ENCODE measurements around the gene SLC8A3. TPM values are rescaled to one million over a fixed set of nuclear protein-coding genes. Genes with fewer than 3 reads are reported as not detected.

Gene SLC8A3
- total and polyA plus RNA-seq, 9 of the 15 experiments (the other 6 are each of a cell fraction or from before 2014, with no cell fraction given) = not detected

DNA sequence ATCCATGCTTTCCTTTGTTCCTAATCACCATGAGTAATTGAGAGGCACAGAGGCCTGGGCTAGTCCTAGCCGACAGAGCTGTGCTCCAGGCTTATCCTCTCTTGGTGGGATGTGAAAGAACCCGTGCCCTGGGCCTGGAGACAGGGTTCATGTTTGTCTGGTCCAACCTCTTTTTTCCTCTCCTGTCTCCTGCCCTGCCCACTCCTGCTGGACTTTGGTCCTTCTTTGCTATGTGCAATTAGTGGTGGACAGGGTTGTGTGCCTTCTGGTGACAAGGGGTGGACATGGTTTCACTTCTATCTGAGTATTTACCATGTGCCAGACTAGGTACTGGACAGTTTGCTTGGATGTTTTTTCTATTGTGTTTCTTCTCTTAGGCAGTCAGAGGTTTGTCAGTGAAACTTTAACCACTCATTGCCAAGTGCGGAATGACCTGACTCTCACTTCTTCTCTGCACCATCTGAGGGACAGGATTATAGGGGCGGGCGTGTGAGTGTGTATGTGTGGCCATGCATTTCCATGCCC is 183.4 kb downstream of the SLC8A3 start:
- Histone ChIP-seq H3K36me3 (ENCODE audit: control insufficient read depth, insufficient read depth, low read length) (no peaks in the 10 kb centered on the region), H3K4me2 (ENCODE audit: insufficient read depth, low read length) (no peak overlapping the region), H3K4me3 (no peak overlapping the region), H3K27me3 (ENCODE audit: control insufficient read depth in 2 of 2, insufficient read depth in 2 of 2, low read length in 2 of 2) (peaks cover 0 to 7% of the 10 kb centered on the region in 2 experiments; a peak in 2 of 5 replicates), H2AFZ (ENCODE audit: low read depth, low read length) (no peak overlapping the region), H3K9me3 (replicated peaks; ENCODE audit: control insufficient read depth, insufficient read depth, low read depth, low read length) (no peaks in the 10 kb centered on the region), H4K20me1 (replicated peaks; ENCODE audit: control insufficient read depth, insufficient read depth, low read length) (no peaks in the 10 kb centered on the region), H3K9ac (ENCODE audit: insufficient read depth in 1 of 2, low read depth in 2 of 2, low read length in 2 of 2) (no peak overlapping the region), H3K4me1 (replicated peaks in 1 of 2; ENCODE audit: control insufficient read depth in 2 of 2, insufficient read depth in 2 of 2, low read length in 2 of 2) (no peaks in the 10 kb centered on the region), H3K9me1 (ENCODE audit: control insufficient read depth, insufficient read depth, low read length) (no peaks in the 10 kb centered on the region), H3K27ac (ENCODE audit: extremely low read depth, low read depth, low read length) (no peak overlapping the region), H3K79me2 (ENCODE audit: control insufficient read depth, insufficient read depth, low read length) (no peaks in the 10 kb centered on the region)
- WGBS (ENCODE audit: insufficient coverage, low coverage, missing lambda C conversion rate) = 0% methylated on average over 3 of the region's 5 CpGs
- ChIA-PET CTCF (ENCODE audit: low intra/inter-chr PET ratio) (no interaction called here), POLR2A (no interaction called here)
- no TSS peak for BruUV-seq (replicated peaks)
- intact Hi-C loops (cut with micrococcal nuclease) (no loop called here), in situ Hi-C loops (cut with MboI) (no loop called here)
- ATAC-seq (no peak), DNase-seq (ENCODE audit: extremely low read depth in 1 of 4, low spot score in 3 of 4) (no peak), FAIRE-seq (no peak)
- no peak for TF ChIP-seq GATAD2B (IDR thresholded peaks at IDR 0.05; ENCODE audit: borderline replicate concordance)
- no peak for TF ChIP-seq TFAM (CRISPR knock-in tag; conservative IDR thresholded peaks at IDR 0.05)
- TF ChIP-seq FUS (optimal IDR thresholded peaks at IDR 0.05; ENCODE audit: low read depth, low read length) = no peak
- TF ChIP-seq LEF1 (IDR thresholded peaks at IDR 0.05) = no peak

DNA sequence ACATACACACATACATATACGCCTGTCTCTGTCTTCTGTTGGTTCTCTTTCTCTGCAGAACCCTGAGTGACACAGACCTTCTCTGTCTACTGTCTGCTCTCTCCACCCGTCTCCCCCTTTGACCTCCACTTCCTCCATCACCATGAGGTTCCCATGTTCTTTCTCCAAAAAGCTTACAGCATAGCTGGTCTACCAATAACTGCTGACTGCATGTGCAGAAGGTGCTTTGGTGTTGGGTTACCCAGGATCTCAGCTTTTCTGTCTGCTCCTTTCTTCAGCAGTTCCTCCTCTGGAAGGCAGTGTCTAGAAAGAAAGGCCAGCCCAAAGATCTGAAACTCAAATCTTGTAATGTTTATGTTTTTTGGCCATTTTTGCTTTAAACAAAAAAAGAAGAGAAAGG is 184.0 kb downstream of the SLC8A3 start:
- no peaks in the 10 kb centered on the region for H3K4me1 ChIP-seq (replicated peaks in 1 of 2; ENCODE audit: control insufficient read depth in 2 of 2, insufficient read depth in 2 of 2, low read length in 2 of 2)
- H3K9me1 ChIP-seq (ENCODE audit: control insufficient read depth, insufficient read depth, low read length) = no peaks in the 10 kb centered on the region
- H3K27me3 ChIP-seq (ENCODE audit: control insufficient read depth in 2 of 2, insufficient read depth in 2 of 2, low read length in 2 of 2) = peaks cover 0 to 7% of the 10 kb centered on the region in 2 experiments; a peak in 2 of 5 replicates
- intact Hi-C loops (cut with micrococcal nuclease) = no loop called here
- H3K79me2 ChIP-seq (ENCODE audit: control insufficient read depth, insufficient read depth, low read length) = no peaks in the 10 kb centered on the region
- no peaks in the 10 kb centered on the region for H4K20me1 ChIP-seq (replicated peaks; ENCODE audit: control insufficient read depth, insufficient read depth, low read length)
- in situ Hi-C loops (cut with MboI) = no loop called here
- DNase-seq (ENCODE audit: extremely low read depth in 1 of 4, low spot score in 3 of 4) = no peak
- no peaks in the 10 kb centered on the region for H3K36me3 ChIP-seq (ENCODE audit: control insufficient read depth, insufficient read depth, low read length)
- WGBS (ENCODE audit: insufficient coverage, low coverage, missing lambda C conversion rate) = 0% methylated on average over 2 of the region's 2 CpGs
- ChIA-PET POLR2A (no interaction called here), CTCF (ENCODE audit: low intra/inter-chr PET ratio) (no interaction called here)
- no peak for FAIRE-seq
- ATAC-seq = no peak
- no TSS peak for BruUV-seq (replicated peaks)
- no peak overlapping the region for H3K9ac ChIP-seq (ENCODE audit: insufficient read depth in 1 of 2, low read depth in 2 of 2, low read length in 2 of 2)
- no peaks in the 10 kb centered on the region for H3K9me3 ChIP-seq (replicated peaks; ENCODE audit: control insufficient read depth, insufficient read depth, low read depth, low read length)
- no peak overlapping the region for H3K4me2 ChIP-seq (ENCODE audit: insufficient read depth, low read length)
- H3K4me3 ChIP-seq = no peak overlapping the region
- H3K27ac ChIP-seq (ENCODE audit: extremely low read depth, low read depth, low read length) = no peak overlapping the region
- H2AFZ ChIP-seq (ENCODE audit: low read depth, low read length) = no peak overlapping the region
- TF ChIP-seq, protein P1, sequence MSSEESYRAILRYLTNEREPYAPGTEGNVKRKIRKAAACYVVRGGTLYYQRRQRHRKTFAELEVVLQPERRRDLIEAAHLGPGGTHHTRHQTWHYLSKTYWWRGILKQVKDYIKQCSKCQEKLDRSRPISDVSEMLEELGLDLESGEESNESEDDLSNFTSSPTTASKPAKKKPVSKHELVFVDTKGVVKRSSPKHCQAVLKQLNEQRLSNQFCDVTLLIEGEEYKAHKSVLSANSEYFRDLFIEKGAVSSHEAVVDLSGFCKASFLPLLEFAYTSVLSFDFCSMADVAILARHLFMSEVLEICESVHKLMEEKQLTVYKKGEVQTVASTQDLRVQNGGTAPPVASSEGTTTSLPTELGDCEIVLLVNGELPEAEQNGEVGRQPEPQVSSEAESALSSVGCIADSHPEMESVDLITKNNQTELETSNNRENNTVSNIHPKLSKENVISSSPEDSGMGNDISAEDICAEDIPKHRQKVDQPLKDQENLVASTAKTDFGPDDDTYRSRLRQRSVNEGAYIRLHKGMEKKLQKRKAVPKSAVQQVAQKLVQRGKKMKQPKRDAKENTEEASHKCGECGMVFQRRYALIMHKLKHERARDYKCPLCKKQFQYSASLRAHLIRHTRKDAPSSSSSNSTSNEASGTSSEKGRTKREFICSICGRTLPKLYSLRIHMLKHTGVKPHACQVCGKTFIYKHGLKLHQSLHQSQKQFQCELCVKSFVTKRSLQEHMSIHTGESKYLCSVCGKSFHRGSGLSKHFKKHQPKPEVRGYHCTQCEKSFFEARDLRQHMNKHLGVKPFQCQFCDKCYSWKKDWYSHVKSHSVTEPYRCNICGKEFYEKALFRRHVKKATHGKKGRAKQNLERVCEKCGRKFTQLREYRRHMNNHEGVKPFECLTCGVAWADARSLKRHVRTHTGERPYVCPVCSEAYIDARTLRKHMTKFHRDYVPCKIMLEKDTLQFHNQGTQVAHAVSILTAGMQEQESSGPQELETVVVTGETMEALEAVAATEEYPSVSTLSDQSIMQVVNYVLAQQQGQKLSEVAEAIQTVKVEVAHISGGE (CRISPR knock-in tag; IDR thresholded peaks at IDR 0.05) = no peak
- no peak for TF ChIP-seq ZC3H4 (CRISPR knock-in tag; IDR thresholded peaks at IDR 0.05; ENCODE audit: borderline replicate concordance)
- TF ChIP-seq, protein P2, sequence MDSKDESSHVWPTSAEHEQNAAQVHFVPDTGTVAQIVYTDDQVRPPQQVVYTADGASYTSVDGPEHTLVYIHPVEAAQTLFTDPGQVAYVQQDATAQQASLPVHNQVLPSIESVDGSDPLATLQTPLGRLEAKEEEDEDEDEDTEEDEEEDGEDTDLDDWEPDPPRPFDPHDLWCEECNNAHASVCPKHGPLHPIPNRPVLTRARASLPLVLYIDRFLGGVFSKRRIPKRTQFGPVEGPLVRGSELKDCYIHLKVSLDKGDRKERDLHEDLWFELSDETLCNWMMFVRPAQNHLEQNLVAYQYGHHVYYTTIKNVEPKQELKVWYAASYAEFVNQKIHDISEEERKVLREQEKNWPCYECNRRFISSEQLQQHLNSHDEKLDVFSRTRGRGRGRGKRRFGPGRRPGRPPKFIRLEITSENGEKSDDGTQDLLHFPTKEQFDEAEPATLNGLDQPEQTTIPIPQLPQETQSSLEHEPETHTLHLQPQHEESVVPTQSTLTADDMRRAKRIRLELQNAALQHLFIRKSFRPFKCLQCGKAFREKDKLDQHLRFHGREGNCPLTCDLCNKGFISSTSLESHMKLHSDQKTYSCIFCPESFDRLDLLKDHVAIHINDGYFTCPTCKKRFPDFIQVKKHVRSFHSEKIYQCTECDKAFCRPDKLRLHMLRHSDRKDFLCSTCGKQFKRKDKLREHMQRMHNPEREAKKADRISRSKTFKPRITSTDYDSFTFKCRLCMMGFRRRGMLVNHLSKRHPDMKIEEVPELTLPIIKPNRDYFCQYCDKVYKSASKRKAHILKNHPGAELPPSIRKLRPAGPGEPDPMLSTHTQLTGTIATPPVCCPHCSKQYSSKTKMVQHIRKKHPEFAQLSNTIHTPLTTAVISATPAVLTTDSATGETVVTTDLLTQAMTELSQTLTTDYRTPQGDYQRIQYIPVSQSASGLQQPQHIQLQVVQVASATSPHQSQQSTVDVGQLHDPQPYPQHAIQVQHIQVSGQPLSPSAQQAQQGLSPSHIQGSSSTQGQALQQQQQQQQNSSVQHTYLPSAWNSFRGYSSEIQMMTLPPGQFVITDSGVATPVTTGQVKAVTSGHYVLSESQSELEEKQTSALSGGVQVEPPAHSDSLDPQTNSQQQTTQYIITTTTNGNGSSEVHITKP (IDR thresholded peaks at IDR 0.05; ENCODE audit: partially characterized antibody) = no peak
